GM12801 (cell line): ENCODE measurements around the gene TSC22D3.

Experiments
- TF ChIP-seq, protein P1 (sequence below): IDR thresholded peaks from one replicate; pipeline ENCODE4 v1.5.1; 2011; ENCODE audit warnings: control low read depth; ENCODE audit not compliant: insufficient read length; ENCODE audit errors: extremely low read depth

The TSC22D3 gene

DNA sequence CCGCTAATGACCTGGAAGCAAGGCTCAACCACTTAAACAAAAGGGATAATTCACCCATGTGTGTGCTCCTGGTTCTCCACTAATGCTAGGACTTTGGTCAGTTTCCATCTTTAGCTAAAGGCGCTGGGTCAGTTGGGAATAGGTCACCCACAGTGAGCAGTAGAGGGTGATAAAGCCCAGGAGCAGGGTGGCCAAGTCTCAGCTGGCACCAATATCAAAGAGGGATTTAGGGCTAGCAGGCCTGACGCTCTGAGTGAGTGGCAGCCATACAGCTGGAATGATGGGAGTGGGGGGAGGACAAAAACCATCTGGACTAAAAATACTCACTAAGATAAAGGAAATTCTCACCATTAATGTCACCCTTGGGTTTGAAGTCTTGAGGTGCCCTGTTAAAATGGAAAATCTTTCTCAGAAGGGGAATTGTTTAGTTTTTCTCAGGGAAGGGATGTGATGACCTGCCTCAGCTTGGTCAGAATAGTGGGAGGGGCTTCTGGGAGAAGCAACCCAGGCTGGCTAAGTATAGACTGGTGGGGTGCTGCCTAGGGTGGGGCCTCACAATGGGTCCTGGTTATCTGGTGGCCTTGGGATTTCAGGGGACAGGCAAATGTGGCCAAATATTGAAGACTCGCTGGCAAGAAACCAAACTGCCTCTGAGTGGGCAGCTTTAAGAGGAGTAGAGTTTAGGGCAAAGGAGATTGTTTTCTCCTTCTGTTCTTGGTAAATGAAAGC lies 47.1 kb downstream of the TSC22D3 start:
- TF ChIP-seq, protein P1, sequence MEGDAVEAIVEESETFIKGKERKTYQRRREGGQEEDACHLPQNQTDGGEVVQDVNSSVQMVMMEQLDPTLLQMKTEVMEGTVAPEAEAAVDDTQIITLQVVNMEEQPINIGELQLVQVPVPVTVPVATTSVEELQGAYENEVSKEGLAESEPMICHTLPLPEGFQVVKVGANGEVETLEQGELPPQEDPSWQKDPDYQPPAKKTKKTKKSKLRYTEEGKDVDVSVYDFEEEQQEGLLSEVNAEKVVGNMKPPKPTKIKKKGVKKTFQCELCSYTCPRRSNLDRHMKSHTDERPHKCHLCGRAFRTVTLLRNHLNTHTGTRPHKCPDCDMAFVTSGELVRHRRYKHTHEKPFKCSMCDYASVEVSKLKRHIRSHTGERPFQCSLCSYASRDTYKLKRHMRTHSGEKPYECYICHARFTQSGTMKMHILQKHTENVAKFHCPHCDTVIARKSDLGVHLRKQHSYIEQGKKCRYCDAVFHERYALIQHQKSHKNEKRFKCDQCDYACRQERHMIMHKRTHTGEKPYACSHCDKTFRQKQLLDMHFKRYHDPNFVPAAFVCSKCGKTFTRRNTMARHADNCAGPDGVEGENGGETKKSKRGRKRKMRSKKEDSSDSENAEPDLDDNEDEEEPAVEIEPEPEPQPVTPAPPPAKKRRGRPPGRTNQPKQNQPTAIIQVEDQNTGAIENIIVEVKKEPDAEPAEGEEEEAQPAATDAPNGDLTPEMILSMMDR: no peak

GRCh38 chrX:107726816-107727534 lies 48.6 kb downstream of the TSC22D3 start:
- TF ChIP-seq, protein P1: no peak

GRCh38 chrX:107725761-107726555 lies 49.6 kb downstream of the TSC22D3 start:
- TF ChIP-seq, protein P1: no peak

DNA sequence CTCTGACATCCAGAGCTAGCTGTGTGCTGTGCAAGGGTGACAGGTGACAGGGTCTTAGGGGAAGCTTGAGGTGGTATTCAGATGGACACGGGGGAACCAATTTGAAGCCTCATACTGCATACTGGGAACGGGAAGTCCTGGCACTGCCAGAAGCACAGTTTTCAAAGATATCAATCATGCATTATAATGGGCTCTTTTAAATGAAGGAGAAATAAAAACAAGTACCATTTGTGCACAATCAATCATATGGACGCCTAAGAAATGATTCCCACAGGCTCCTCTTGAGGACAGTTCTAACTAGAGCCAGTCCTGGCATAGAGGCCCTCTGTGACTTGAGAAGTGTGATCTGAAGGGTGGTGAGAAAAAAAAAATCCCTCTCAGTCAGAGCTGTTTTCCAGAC lies 50.9 kb downstream of the TSC22D3 start:
- TF ChIP-seq, protein P1: no peak

- TF ChIP-seq, protein P1: no peak
These were observed 52.1 kb downstream of the TSC22D3 start for GRCh38 chrX:107723511-107723910.

DNA sequence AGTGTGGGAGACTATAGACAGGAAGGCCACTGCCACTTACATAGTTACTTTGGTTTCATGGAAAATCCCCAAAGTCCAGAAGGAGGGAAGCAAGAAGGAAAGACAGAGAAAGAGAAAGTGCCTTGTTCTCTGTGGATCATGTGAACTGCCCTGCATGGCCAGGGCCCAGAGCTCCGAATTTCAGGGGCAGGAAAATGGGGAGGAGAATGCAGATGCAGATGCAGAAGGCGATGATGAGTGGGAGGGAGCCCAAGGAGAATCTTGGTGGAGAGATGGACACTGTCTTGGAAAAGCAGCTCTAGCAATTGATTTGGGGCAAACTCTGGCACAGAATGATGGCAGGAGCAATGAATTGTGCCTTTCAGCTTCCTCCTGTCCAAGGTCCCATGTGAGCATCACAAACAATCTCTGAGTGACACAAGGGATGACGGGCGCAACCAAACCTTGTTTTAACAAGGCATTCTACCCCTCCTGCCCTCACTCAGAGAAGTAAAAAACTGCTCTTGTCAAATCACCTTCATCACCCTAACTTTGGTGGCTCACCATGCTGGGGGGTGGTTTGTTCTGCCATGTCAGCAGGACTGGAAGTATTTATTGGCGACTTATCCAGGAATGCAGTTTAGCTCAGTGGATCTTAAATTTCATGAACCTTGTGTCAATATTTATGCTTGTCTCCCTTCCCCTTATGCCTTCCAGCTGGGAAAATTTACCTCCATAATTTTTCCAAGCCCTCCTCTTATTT lies 53.5 kb downstream of the TSC22D3 start:
- TF ChIP-seq, protein P1: no peak
